ENCODE results near the gene GSTCD. TPM values are rescaled to one million over a fixed set of nuclear protein-coding genes. Genes with fewer than 3 reads are reported as not detected.

The GSTCD gene
- 6.5 and 12.1 TPM in 2 replicates for polyA plus RNA-seq (2011; rRNA removed)
- 4.6 and 9.1 TPM in 2 replicates for polyA minus RNA-seq (2011; rRNA and poly(A)+ RNA removed)

GRCh38 chr4:105708181-105709080 lies at the start of gene GSTCD, which contains the start of gene INTS12:
Gene GSTCD (plus strand): TSS chr4:105708784. CDS start chr4:105717614, 8,830 bp downstream.
Gene INTS12 (minus strand): TSS chr4:105708689. CDS start chr4:105700005, 8,684 bp downstream.
- TF ChIP-seq CTCF (IDR thresholded peaks at IDR 0.05; ENCODE audit: low read depth, low read length), result no peak
- peak within 1 kb of the TSS; percentile 68 for H3K27ac ChIP-seq (ENCODE audit: low read depth, low read length)
- peak; percentile 84 for DNase-seq (ENCODE audit: low read depth, low spot score)
- ChIA-PET CTCF (interaction anchor here (1.1 to 1.9 kb wide), 2 partner anchors 10 to 188 kb away, joined by 3 to 5 read pairs; no protein-coding TSS in a partner anchor), POLR2A (no interaction called here)
- H3K9me3 ChIP-seq (ENCODE audit: control insufficient read depth, insufficient read depth, low read length), result no peaks in the 10 kb centered on the region; the same call in 1 of the 2 replicates
- H3K27me3 ChIP-seq (ENCODE audit: control insufficient read depth, insufficient read depth, low read length), result no peaks in the 10 kb centered on the region
- peak within 1 kb of the TSS; percentile 95 for H3K4me3 ChIP-seq (ENCODE audit: low read depth, low read length)

GRCh38 chr4:105659190-105659589 lies 49.4 kb upstream of the GSTCD start:
- H3K27me3 ChIP-seq (ENCODE audit: control insufficient read depth, insufficient read depth, low read length), result no peaks in the 10 kb centered on the region
- no peak overlapping the region for H3K4me3 ChIP-seq (ENCODE audit: low read depth, low read length)
- H3K9me3 ChIP-seq (ENCODE audit: control insufficient read depth, insufficient read depth, low read length), result no peaks in the 10 kb centered on the region
- TF ChIP-seq CTCF (IDR thresholded peaks at IDR 0.05; ENCODE audit: low read depth, low read length), result no peak
- no peak overlapping the region for H3K27ac ChIP-seq (ENCODE audit: low read depth, low read length)
- ChIA-PET POLR2A (no interaction called here), CTCF (no interaction called here)
- no peak for DNase-seq (ENCODE audit: low read depth, low spot score)

GRCh38 chr4:105661028-105661427 lies 47.6 kb upstream of the GSTCD start:
- H3K4me3 ChIP-seq (ENCODE audit: low read depth, low read length), result no peak overlapping the region
- H3K9me3 ChIP-seq (ENCODE audit: control insufficient read depth, insufficient read depth, low read length), result no peaks in the 10 kb centered on the region
- H3K27ac ChIP-seq (ENCODE audit: low read depth, low read length), result no peak overlapping the region
- ChIA-PET CTCF (no interaction called here), POLR2A (no interaction called here)
- no peak for DNase-seq (ENCODE audit: low read depth, low spot score)
- TF ChIP-seq CTCF (IDR thresholded peaks at IDR 0.05; ENCODE audit: low read depth, low read length), result no peak
- no peaks in the 10 kb centered on the region for H3K27me3 ChIP-seq (ENCODE audit: control insufficient read depth, insufficient read depth, low read length)

- ChIA-PET CTCF (interaction anchor here (0.7 kb wide), 1 partner anchor 47 kb away, joined by 4 read pairs; no protein-coding TSS in a partner anchor), POLR2A (no interaction called here)
- H3K9me3 ChIP-seq (ENCODE audit: control insufficient read depth, insufficient read depth, low read length), result no peaks in the 10 kb centered on the region
Observed at GRCh38 chr4:105662935-105663675, 45.5 kb upstream of the GSTCD start.

More at GRCh38 chr4:105662935-105663675, 45.5 kb upstream of the GSTCD start:
- H3K27me3 ChIP-seq (ENCODE audit: control insufficient read depth, insufficient read depth, low read length), result no peaks in the 10 kb centered on the region
- DNase-seq (ENCODE audit: low read depth, low spot score), result no peak
- H3K27ac ChIP-seq (ENCODE audit: low read depth, low read length), result no peak overlapping the region
- TF ChIP-seq CTCF (IDR thresholded peaks at IDR 0.05; ENCODE audit: low read depth, low read length), result no peak
- no peak overlapping the region for H3K4me3 ChIP-seq (ENCODE audit: low read depth, low read length)
